GM21381 (cell line): ENCODE measurements around the gene FGF11.
"Not testable (repeated sequence)": the region's sequence is repeated elsewhere in the genome, so short reads cannot be mapped to it uniquely, and the experiment has no call there.

Experiments
- ATAC-seq: cut with Tn5 transposase; IDR thresholded peaks from one replicate; pipeline ENCODE4 v1.9.1; 2021; ENCODE audit warnings: mild to moderate bottlenecking, moderate library complexity; ENCODE audit not compliant: unreplicated experiment

FGF11 gene

GRCh38 chr17:7448461-7448860, 9.1 kb downstream of the FGF11 start:
- ATAC-seq = no peak

- ATAC-seq = no peak
Measured at GRCh38 chr17:7459961-7460545, 20.7 kb downstream of the FGF11 start.

- no peak for ATAC-seq
Measured at GRCh38 chr17:7460850-7461660, 21.7 kb downstream of the FGF11 start.

GRCh38 chr17:7462474-7463371, 23.4 kb downstream of the FGF11 start:
- ATAC-seq = no peak

- no peak for ATAC-seq
Measured at GRCh38 chr17:7463372-7463846, 24.1 kb downstream of the FGF11 start.

- no peak for ATAC-seq
Measured at GRCh38 chr17:7464081-7464480, 24.8 kb downstream of the FGF11 start.

GRCh38 chr17:7465597-7466275, 26.4 kb downstream of the FGF11 start:
- no peak for ATAC-seq

- no peak for ATAC-seq
Measured at GRCh38 chr17:7466318-7466638, 27.0 kb downstream of the FGF11 start.

- ATAC-seq = no peak
Measured at GRCh38 chr17:7466639-7467341, 27.5 kb downstream of the FGF11 start.

GRCh38 chr17:7467498-7467897, 28.2 kb downstream of the FGF11 start:
- ATAC-seq = no peak

- no peak for ATAC-seq
Measured at GRCh38 chr17:7468290-7468689, 29.0 kb downstream of the FGF11 start.

- ATAC-seq = no peak
Measured at GRCh38 chr17:7468804-7469389, 29.6 kb downstream of the FGF11 start.

GRCh38 chr17:7469843-7470242, 30.5 kb downstream of the FGF11 start:
- not testable (repeated sequence) for ATAC-seq

- not testable (repeated sequence) for ATAC-seq
Measured at GRCh38 chr17:7470457-7470973, 31.2 kb downstream of the FGF11 start.

- ATAC-seq = no peak
Measured at GRCh38 chr17:7471729-7472128, 32.4 kb downstream of the FGF11 start.

- ATAC-seq = not testable (repeated sequence)
Measured at GRCh38 chr17:7474767-7475166, 35.5 kb downstream of the FGF11 start.

GRCh38 chr17:7475764-7476422, 36.6 kb downstream of the FGF11 start:
- ATAC-seq = no peak

GRCh38 chr17:7476494-7476893, 37.2 kb downstream of the FGF11 start:
- no peak for ATAC-seq

GRCh38 chr17:7476951-7477350, 37.6 kb downstream of the FGF11 start:
- ATAC-seq = no peak
